Measurements from ENCODE around the gene LSM6.

The LSM6 gene

DNA sequence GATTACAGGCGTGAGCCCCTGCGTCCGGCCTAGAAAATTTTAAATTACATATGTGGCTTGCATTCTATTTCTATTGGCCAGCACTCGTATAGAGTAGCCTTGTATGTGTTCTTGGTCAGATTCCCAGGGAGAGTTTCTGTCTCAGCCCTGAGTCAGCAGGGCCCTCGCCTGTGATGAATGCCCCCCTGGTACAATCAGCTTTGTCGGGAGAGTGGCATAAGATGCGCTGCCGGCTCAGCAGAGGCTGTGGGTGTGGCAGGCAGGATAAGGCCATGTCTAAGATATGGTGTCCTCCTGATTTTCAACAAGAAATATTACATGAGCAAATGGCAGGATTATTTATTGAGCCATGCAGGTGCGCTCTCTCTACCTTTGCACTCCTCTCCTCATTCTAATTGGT, 37.3 kb downstream of the LSM6 start:
- Histone ChIP-seq H3K4me1 (ENCODE audit: control insufficient read depth, insufficient read depth, low read length) (no peaks in the 10 kb centered on the region), H3K27ac (ENCODE audit: insufficient read depth, low read depth, low read length, poor library complexity, severe bottlenecking) (no peak overlapping the region), H3K9me3 (ENCODE audit: control insufficient read depth, low read length) (no peaks in the 10 kb centered on the region), H3K36me3 (ENCODE audit: control insufficient read depth, insufficient read depth, low read length) (no peaks in the 10 kb centered on the region), H3K27me3 (ENCODE audit: control insufficient read depth, insufficient read depth, low read length, poor library complexity, severe bottlenecking) (no peaks in the 10 kb centered on the region), H3K4me3 (ENCODE audit: insufficient read depth, low read depth, low read length) (no peak overlapping the region)
- WGBS, 2 experiments = 87 to 92% methylated on average over 9 of the region's 9 CpGs

DNA sequence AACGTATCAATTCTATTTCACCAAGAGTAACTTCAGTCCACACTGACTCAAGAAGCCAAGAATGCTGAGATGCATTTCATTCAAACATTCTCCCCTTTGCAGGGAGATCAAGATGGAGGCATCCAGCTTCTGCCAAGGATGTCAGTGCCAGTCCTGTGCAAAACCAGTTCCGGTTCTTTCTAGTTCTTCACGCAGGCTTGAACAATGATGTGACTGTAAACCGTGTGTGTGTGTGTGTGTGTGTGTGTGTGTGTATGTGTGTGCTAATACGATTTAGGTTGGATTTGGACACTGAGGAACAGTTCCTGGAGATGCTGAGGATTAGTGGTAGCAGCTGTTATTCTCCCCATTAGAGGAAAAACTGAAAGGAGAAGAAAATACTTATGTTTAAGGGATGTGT, 38.7 kb downstream of the LSM6 start, which contains the start of gene REELD1:
TSS of gene REELD1 (plus strand) at position 301 of the 400 bp plus-strand sequence. CDS start 2,415 bp downstream, outside the sequence.
- Histone ChIP-seq H3K4me3 (ENCODE audit: insufficient read depth, low read depth, low read length) (no peak within 1 kb of the TSS), H3K27ac (ENCODE audit: insufficient read depth, low read depth, low read length, poor library complexity, severe bottlenecking) (no peak within 1 kb of the TSS), H3K27me3 (ENCODE audit: control insufficient read depth, insufficient read depth, low read length, poor library complexity, severe bottlenecking) (no peaks in the 10 kb centered on the region), H3K9me3 (ENCODE audit: control insufficient read depth, low read length) (no peaks in the 10 kb centered on the region), H3K36me3 (ENCODE audit: control insufficient read depth, insufficient read depth, low read length) (no peaks in the 10 kb centered on the region), H3K4me1 (ENCODE audit: control insufficient read depth, insufficient read depth, low read length) (no peaks in the 10 kb centered on the region)
- 92% methylated on average over 5 of the region's 5 CpGs for WGBS, 2 experiments

DNA sequence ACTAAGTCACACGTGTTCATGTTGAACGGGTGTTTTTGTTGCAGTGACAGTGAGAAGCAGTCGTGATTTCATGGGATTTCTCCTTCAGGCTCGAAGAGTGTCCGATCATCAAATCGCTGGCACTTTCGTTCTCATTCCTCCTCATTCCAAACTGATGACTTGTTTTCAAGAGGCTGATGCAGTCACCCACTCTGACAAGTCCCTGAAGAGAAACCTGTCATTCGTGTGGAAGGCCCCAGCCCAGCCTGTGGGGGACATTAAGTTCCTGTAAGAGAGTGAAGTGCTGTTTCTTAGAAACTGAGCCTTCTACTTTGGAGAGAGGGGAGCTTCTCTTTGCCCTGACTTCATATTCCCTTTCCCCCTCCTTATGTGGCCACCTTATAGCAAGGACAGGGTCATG, 46.8 kb downstream of the LSM6 start:
- Histone ChIP-seq H3K27me3 (ENCODE audit: control insufficient read depth, insufficient read depth, low read length, poor library complexity, severe bottlenecking) (no peaks in the 10 kb centered on the region), H3K9me3 (ENCODE audit: control insufficient read depth, low read length) (no peaks in the 10 kb centered on the region), H3K4me1 (ENCODE audit: control insufficient read depth, insufficient read depth, low read length) (no peaks in the 10 kb centered on the region), H3K4me3 (ENCODE audit: insufficient read depth, low read depth, low read length) (no peak overlapping the region), H3K36me3 (ENCODE audit: control insufficient read depth, insufficient read depth, low read length) (no peaks in the 10 kb centered on the region), H3K27ac (ENCODE audit: insufficient read depth, low read depth, low read length, poor library complexity, severe bottlenecking) (no peak overlapping the region)
- 80 to 87% methylated on average over 8 of the region's 8 CpGs for WGBS, 2 experiments

DNA sequence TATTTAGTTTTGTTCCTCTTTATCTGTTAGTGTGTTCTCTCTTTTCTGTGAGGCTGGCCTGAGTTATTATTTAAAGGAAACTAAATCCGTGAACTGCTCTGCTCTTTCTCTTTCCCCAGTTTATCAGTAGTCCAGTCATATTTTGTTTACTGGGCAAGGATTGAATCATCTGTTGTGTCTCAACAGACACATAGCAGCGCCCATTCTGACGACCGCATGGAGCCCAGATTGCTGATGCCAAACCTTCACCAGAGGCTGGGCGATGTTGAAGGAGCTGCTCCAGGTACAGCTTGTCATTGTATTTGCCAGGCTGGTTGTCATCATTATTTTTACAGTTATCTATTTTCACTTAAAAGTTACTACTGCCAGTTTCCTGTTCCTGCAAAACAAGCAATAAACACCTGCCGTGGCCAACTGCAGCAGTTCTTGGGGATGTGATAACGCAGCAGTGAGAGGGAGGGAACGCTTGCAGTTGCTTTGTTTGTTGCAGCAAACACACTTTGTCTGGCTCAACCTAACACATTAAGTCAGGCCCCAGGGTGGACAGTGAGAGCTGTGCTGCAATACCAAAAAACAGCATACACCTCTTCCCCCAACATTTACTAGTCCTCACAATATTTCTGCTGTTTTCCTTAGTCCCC, 48.9 kb downstream of the LSM6 start:
- 91 to 92% methylated on average over 8 of the region's 8 CpGs for WGBS, 2 experiments
- Histone ChIP-seq H3K27me3 (ENCODE audit: control insufficient read depth, insufficient read depth, low read length, poor library complexity, severe bottlenecking) (no peaks in the 10 kb centered on the region), H3K9me3 (ENCODE audit: control insufficient read depth, low read length) (no peaks in the 10 kb centered on the region), H3K27ac (ENCODE audit: insufficient read depth, low read depth, low read length, poor library complexity, severe bottlenecking) (no peak overlapping the region), H3K4me3 (ENCODE audit: insufficient read depth, low read depth, low read length) (no peak overlapping the region), H3K4me1 (ENCODE audit: control insufficient read depth, insufficient read depth, low read length) (no peaks in the 10 kb centered on the region), H3K36me3 (ENCODE audit: control insufficient read depth, insufficient read depth, low read length) (no peaks in the 10 kb centered on the region)

DNA sequence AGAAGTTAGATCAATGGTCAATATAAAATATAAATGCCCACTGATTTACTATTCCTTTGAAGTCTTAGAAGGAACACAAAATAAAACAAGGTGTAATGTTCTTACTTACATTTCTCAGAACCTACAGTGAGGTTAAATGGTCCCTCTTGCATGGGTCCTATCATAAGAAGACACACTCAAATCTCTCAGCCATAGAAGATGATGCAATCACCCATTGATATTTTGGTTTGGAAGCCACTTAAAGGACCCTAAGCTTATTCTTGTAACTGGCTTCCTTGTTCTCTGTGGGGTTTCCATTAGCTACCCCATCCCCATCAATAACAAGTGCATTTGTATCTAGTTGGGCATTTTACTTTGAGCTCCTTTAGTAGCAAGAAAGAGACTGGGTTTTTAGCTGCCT, 53.9 kb downstream of the LSM6 start:
- H3K27me3 ChIP-seq (ENCODE audit: control insufficient read depth, insufficient read depth, low read length, poor library complexity, severe bottlenecking) = no peaks in the 10 kb centered on the region
- no peak overlapping the region for H3K4me3 ChIP-seq (ENCODE audit: insufficient read depth, low read depth, low read length)
- H3K4me1 ChIP-seq (ENCODE audit: control insufficient read depth, insufficient read depth, low read length) = no peaks in the 10 kb centered on the region
- H3K27ac ChIP-seq (ENCODE audit: insufficient read depth, low read depth, low read length, poor library complexity, severe bottlenecking) = no peak overlapping the region
- H3K9me3 ChIP-seq (ENCODE audit: control insufficient read depth, low read length) = no peaks in the 10 kb centered on the region
- no peaks in the 10 kb centered on the region for H3K36me3 ChIP-seq (ENCODE audit: control insufficient read depth, insufficient read depth, low read length)

DNA sequence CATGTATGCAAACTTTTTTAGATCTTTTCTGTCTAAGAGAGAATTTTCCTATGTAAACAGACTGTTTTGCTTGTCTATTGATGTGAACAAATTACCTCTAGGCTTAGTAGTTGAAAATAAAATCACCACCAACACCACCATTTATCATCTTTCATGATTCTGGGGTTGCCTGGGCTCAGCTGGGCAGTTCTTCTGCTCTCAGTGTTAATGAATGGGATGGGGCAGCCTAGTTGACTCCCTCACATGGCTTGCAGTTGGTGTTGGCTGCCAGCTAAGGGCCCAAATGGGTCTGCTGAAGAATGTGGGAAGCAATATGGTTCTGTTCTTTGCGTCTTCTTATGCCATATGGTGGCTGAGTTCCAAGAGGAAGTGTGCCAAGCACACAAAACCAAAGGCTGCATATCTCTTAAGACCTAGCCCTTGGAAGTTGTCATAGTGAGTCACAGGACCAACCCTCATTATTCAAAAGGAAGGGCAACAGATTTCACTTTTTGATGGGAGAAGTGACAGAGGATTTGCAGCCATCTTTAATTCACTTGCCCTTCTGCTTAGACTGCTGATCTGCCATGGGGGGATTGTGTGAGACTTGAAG, 56.7 kb downstream of the LSM6 start:
- H3K27me3 ChIP-seq (ENCODE audit: control insufficient read depth, insufficient read depth, low read length, poor library complexity, severe bottlenecking) = no peaks in the 10 kb centered on the region
- WGBS, 2 experiments = 89 to 100% methylated on average over 1 of the region's 1 CpG
- no peak overlapping the region for H3K4me3 ChIP-seq (ENCODE audit: insufficient read depth, low read depth, low read length)
- H3K36me3 ChIP-seq (ENCODE audit: control insufficient read depth, insufficient read depth, low read length) = no peaks in the 10 kb centered on the region
- H3K9me3 ChIP-seq (ENCODE audit: control insufficient read depth, low read length) = no peaks in the 10 kb centered on the region
- H3K27ac ChIP-seq (ENCODE audit: insufficient read depth, low read depth, low read length, poor library complexity, severe bottlenecking) = no peak overlapping the region
- H3K4me1 ChIP-seq (ENCODE audit: control insufficient read depth, insufficient read depth, low read length) = no peaks in the 10 kb centered on the region

DNA sequence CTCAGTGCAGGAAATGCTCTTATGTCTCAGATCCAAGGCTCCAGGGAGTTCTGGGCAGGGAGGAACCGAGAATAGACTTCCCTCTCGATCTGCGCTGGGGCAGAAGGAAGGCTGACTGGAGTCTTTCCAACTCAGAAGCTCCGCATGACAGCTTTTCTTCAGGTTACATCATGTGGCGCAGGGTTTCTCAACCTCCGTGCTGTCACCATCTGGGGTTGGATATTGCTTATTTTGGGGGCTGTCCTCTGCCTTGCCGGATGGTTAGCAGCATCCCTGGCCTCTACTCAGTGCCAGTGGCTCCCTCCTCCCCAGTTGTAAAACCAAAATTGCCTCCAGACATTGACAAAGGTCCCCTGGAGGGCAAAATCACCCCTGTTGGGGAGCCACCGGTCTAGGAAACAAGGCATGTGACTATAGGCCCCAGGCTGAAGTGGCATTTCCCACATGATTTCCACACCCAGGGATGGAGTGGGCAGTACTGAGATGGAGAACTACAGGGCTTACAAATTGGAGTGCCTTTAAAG, 60.2 kb downstream of the LSM6 start:
- Histone ChIP-seq H3K27me3 (ENCODE audit: control insufficient read depth, insufficient read depth, low read length, poor library complexity, severe bottlenecking) (no peaks in the 10 kb centered on the region), H3K4me1 (ENCODE audit: control insufficient read depth, insufficient read depth, low read length) (no peaks in the 10 kb centered on the region), H3K36me3 (ENCODE audit: control insufficient read depth, insufficient read depth, low read length) (no peaks in the 10 kb centered on the region), H3K27ac (ENCODE audit: insufficient read depth, low read depth, low read length, poor library complexity, severe bottlenecking) (no peak overlapping the region), H3K4me3 (ENCODE audit: insufficient read depth, low read depth, low read length) (no peak overlapping the region), H3K9me3 (ENCODE audit: control insufficient read depth, low read length) (no peaks in the 10 kb centered on the region)
- WGBS, 2 experiments = 89 to 91% methylated on average over 8 of the region's 8 CpGs

DNA sequence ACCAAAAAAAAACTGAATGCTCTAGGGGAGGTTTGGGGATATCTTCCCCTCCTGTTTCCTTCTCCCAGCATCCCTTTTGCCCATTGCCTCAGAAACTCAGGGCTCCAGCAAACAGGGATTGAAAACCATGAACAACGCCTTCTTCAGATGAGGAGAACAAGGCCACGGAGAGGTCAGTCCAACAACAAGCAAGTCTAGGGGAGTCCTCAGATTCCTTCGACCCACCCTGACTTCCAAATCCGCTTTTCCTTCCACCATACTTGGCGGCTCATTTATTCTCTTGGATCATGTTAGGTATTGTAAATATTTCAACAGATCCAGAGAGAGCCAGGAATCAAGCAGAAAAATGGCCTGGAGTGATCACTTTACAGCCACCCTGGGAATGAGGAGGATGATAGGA, 60.7 kb downstream of the LSM6 start:
- 95 to 96% methylated on average over 4 to 5 of the region's 5 CpGs for WGBS, 2 experiments
- Histone ChIP-seq H3K9me3 (ENCODE audit: control insufficient read depth, low read length) (no peaks in the 10 kb centered on the region), H3K36me3 (ENCODE audit: control insufficient read depth, insufficient read depth, low read length) (no peaks in the 10 kb centered on the region), H3K4me3 (ENCODE audit: insufficient read depth, low read depth, low read length) (no peak overlapping the region), H3K27ac (ENCODE audit: insufficient read depth, low read depth, low read length, poor library complexity, severe bottlenecking) (no peak overlapping the region), H3K4me1 (ENCODE audit: control insufficient read depth, insufficient read depth, low read length) (no peaks in the 10 kb centered on the region), H3K27me3 (ENCODE audit: control insufficient read depth, insufficient read depth, low read length, poor library complexity, severe bottlenecking) (no peaks in the 10 kb centered on the region)

DNA sequence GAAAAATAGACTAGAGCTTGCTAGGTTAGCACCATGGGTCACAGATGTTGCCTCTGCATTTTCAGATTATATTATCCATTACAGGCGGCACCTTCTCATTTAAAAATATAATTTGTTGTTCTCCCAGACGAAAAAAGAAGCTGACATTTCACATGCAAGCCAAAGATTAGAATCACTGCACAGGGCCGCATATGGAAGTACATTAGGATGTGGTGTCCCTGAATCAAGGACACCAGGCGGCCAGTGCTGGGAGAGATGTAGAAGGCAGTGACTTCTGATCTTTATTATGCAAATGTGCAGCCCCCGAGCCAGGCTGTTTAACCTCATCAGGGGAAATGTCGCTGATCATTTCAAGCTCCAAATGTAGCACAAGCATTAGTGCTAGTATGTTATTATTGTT, 61.6 kb downstream of the LSM6 start:
- no peak overlapping the region for H3K4me3 ChIP-seq (ENCODE audit: insufficient read depth, low read depth, low read length)
- no peaks in the 10 kb centered on the region for H3K36me3 ChIP-seq (ENCODE audit: control insufficient read depth, insufficient read depth, low read length)
- no peaks in the 10 kb centered on the region for H3K4me1 ChIP-seq (ENCODE audit: control insufficient read depth, insufficient read depth, low read length)
- H3K27me3 ChIP-seq (ENCODE audit: control insufficient read depth, insufficient read depth, low read length, poor library complexity, severe bottlenecking) = no peaks in the 10 kb centered on the region
- no peak overlapping the region for H3K27ac ChIP-seq (ENCODE audit: insufficient read depth, low read depth, low read length, poor library complexity, severe bottlenecking)
- no peaks in the 10 kb centered on the region for H3K9me3 ChIP-seq (ENCODE audit: control insufficient read depth, low read length)
- 72 to 74% methylated on average over 6 of the region's 6 CpGs for WGBS, 2 experiments

DNA sequence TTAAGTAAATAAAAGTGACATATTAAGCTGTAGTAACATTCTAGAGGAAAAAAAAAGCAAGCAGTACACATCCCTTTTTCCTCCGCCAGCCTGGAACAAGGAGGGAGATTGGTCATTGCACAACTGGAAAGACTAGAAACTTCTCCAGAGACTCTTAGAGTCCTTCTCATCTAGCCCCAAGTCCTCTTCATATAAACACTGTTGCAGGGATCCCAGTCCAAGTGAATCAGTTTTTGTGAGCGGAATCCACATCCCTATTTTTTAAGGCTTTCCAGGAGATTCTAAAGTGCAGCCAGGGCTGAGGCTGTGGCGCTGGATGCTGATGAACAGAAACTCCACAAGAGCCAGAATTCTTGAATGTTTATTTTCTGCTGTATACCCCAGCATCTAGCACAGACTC, 62.6 kb downstream of the LSM6 start:
- 94 to 98% methylated on average over 3 of the region's 3 CpGs for WGBS, 2 experiments
- Histone ChIP-seq H3K4me3 (ENCODE audit: insufficient read depth, low read depth, low read length) (no peak overlapping the region), H3K27me3 (ENCODE audit: control insufficient read depth, insufficient read depth, low read length, poor library complexity, severe bottlenecking) (no peaks in the 10 kb centered on the region), H3K9me3 (ENCODE audit: control insufficient read depth, low read length) (no peaks in the 10 kb centered on the region), H3K27ac (ENCODE audit: insufficient read depth, low read depth, low read length, poor library complexity, severe bottlenecking) (no peak overlapping the region), H3K4me1 (ENCODE audit: control insufficient read depth, insufficient read depth, low read length) (no peaks in the 10 kb centered on the region), H3K36me3 (ENCODE audit: control insufficient read depth, insufficient read depth, low read length) (no peaks in the 10 kb centered on the region)

Data from ectodermal cell (in vitro differentiated cells).